GM10266 (cell line): ENCODE data around the gene SPSB4.

ENCODE experiments used
- DNase-seq: peaks from one replicate; pipeline ENCODE4 v3.0.0; 2012; ENCODE audit errors: extremely low spot score
- TF ChIP-seq, protein P1 (sequence below): IDR thresholded peaks from 2 replicates; pipeline ENCODE4 v1.5.1; 2012; ENCODE audit warnings: mild to moderate bottlenecking, low read depth; ENCODE audit not compliant: control insufficient read depth, insufficient read depth; ENCODE audit errors: missing control alignments

The SPSB4 gene

DNA sequence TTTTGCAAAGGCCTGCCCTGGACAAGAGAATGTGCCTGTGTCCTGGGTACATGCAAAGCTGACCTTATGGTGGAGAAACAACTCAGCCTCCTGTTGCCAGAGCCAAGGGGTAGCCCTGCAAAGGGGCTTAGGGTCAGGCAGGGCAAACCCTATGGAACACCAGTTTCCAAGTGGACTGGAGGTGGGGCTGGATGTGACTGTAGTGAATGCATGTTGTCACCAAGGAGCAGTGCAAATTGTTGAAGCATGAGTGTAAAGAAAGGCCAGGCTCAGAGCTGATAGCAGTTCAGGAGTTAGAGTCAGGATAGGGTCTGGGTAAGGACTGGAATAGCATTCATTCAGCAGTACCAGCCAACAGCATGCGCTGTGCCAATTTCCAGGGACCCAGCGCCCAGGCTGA, 97.6 kb downstream of the SPSB4 start:
- TF ChIP-seq, protein P1, sequence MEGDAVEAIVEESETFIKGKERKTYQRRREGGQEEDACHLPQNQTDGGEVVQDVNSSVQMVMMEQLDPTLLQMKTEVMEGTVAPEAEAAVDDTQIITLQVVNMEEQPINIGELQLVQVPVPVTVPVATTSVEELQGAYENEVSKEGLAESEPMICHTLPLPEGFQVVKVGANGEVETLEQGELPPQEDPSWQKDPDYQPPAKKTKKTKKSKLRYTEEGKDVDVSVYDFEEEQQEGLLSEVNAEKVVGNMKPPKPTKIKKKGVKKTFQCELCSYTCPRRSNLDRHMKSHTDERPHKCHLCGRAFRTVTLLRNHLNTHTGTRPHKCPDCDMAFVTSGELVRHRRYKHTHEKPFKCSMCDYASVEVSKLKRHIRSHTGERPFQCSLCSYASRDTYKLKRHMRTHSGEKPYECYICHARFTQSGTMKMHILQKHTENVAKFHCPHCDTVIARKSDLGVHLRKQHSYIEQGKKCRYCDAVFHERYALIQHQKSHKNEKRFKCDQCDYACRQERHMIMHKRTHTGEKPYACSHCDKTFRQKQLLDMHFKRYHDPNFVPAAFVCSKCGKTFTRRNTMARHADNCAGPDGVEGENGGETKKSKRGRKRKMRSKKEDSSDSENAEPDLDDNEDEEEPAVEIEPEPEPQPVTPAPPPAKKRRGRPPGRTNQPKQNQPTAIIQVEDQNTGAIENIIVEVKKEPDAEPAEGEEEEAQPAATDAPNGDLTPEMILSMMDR = no peak
- no peak for DNase-seq

DNA sequence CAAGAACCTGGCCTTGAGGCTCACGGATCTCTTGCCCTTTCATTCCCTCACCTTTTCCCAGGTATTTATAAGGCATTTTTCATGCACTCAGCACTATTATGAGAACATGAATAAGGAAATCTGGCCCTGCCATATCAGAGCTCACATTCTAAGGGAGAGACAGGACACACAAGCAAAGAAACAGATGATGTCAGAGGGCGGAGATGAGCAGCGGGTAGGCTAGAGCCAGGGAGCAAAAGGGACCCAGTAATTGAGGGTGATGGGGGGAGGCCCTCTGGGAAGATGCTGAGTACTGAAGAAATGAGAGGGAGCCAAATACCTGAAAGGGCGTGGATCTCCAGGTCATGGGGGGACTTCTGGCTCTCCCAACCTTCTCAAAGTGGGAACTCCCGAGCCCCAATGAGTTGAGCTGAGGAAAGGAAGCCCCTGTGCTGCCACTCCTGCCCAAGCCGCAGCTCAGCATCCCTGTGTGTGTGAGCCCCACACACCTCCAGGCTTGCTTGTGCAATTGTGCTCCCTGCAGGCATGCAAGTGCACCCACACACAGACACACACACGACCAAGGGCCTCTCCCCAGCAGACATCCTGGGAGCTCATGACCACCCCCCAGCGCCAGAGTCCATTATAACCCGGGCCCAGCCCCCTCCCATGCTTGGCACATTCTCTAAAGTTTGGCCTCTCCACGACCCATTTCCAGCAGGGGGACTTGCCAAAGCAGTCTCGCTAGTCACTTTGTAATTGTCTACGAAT, 99.1 kb downstream of the SPSB4 start:
- DNase-seq = no peak
- TF ChIP-seq, protein P1 = no peak

DNA sequence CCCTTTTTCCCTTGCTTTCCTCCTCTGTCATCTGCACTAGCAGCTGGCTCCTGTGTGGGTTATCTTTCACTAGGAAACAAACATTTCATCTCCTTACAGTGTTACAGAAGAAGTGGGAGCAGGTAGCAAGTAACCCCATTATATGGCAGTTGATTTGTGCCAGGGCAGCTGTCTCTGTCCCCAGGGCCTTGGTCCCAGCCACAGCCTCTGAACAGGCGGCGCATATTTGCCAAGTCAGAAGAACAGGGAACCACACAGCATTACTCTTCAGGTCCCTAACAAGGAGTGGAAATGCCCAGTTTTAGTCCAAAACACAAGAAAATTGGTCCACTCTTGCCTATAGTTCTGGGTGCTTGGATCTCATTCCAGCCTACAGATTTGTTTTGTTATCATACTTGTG, 99.8 kb downstream of the SPSB4 start:
- no peak for DNase-seq
- TF ChIP-seq, protein P1 = no peak

DNA sequence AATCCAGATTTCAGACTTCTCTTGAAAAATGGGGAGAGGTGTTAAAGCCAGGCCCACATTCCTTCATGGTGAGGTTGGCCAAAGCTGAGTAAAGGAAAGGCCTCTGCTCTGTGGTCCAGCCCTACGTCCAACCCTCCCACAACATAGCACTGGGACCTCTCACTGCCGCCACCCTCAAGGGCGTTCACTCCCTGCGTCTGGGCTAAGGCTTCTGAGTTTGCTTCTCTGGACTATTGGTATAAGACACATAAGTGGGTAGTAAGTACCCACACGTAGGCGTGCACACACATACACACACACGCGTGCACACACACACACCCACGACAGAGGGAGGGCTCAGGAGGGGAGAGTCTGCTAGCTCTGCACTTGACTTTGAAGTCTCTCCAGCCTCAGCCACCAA, 100.3 kb downstream of the SPSB4 start:
- TF ChIP-seq, protein P1 = no peak

DNA sequence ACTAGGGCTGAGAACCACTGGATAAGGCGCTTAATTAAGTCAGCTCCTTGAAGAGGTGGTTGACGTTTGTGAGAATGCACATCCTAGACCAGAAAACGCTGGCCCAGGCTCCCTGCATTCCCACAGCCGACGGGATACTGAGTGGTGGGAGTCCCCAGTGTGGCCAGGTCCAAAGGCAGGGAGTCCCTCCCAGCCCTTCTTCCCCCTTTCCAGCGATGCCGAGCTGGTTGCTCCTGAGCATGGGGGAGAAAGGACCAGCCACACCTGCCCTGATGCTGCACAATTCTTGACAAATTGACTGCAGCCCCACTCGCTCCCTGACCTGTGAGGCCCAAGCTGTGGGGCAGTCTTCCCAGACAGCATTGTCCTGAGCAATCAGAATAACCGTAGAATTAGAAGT, 101.0 kb downstream of the SPSB4 start:
- no peak for DNase-seq
- TF ChIP-seq, protein P1 = no peak

More for the DNA sequence above, 100.3 kb downstream of the SPSB4 start:
- no peak for DNase-seq

DNA sequence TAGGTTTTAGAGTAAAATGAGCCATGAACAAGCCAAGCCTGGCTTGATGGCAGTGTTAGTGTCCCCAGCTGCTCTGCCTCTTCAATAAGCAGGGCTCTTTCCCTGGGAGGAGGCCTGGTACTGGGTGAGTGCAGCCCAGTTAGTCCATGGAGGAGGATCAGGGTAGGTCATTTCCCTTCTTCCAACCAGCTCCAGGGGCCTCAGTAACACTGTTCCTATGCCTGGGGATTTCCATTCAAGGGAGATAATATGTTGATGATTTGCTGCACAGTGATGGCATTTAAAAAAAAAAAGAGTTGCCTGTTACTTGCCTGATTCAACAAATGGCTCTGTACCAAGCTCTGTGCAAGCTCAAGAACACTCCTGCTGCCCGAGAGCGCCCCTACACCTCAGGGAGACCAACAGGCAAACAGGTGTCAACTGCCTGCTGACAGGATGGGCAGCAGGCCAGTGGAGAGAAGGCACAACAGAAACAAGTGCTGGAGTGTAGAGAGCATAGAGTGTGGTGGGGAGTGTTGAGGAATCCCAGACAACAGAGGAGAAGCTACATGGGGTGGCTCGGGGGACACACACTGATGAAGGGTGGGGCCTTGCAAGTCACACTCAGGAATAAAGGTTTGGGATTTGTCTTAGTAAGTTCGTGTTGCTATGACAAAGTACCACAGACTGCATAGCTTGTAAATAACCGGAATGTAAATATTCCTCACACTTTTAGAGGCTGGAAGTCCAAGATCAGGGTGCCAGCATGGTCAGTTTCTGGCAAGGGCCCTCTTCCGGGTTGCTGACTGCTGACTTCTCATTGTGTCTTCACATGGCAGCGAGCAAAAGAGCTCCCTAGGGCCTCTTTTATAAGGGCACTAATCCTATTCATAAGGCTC, 101.9 kb downstream of the SPSB4 start:
- TF ChIP-seq, protein P1 = no peak
- DNase-seq = no peak

DNA sequence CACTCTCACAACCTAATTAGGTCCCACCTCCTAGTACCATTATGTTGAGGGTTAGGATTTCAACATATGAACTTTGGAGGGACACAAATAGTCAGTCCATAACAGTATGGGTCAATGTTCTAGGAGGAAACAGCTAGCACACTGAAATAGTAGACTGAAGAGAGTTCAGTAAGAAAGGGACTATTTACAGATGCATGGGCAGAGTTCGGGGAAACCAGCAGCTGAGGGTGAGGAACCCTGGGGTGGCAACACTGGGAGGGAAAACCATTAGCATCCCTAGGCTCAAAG, 102.5 kb downstream of the SPSB4 start:
- TF ChIP-seq, protein P1 = no peak
- no peak for DNase-seq
